ENCODE data around the gene CHN2.

GRCh38 chr7:29217113-29217512, 22.5 kb downstream of the CHN2 start:
- TF ChIP-seq CTCF (IDR thresholded peaks at IDR 0.05; ENCODE audit: insufficient read depth, low read length, poor library complexity, severe bottlenecking), result no peak
- TF ChIP-seq EZH2phosphoT487 (conservative IDR thresholded peaks at IDR 0.05; ENCODE audit: low read length), result no peak
